Measurements from ENCODE around the gene DPP4.
"Not testable (repeated sequence)": the region's sequence is repeated elsewhere in the genome, so short reads cannot be mapped to it uniquely, and the experiment has no call there.

Gene DPP4

DNA sequence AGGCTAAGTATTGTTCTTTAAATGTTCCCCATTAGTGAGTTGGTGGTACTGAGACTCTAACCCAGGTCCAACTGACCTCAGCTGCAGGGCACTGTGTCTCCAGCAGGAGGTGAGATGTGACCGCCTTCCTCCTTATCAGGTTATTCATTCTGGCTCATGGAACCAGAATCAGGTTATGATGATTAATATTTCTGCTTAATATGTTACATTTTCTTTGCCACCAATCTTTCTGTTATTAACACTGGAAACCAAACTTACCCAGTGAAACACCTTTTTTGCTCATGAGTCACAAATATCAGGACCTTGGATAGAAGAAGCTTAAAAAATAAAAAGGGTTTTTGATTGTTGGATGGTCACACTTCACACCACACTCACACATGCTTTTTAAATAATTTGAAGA is 85.4 kb downstream of the DPP4 start:
- no peak for DNase-seq (ENCODE audit: low read depth)

DNA sequence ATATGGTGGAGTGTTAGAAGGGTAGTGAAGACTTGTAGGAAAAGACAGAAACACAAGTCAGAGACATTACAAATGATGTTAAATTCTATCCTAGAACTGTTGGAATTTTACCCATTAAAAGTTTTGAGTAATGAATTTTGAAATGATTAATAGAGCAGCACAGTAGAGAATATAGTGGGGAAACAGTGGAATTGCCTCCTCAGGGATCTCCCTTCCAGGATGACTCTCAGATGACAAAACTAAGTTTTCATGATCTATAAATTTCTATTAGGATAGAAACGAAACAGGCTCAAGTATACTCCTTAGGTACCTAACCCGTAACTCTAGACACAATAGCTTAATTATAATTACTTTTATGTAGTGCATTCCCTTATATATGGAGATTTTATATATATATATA is 86.7 kb downstream of the DPP4 start:
- DNase-seq (ENCODE audit: low read depth) = no peak

- no peak for DNase-seq (ENCODE audit: low read depth)
Observed at GRCh38 chr2:161983866-161984265, 90.1 kb downstream of the DPP4 start.

- no peak for DNase-seq (ENCODE audit: low read depth)
Observed at GRCh38 chr2:161983331-161983651, 90.7 kb downstream of the DPP4 start.

GRCh38 chr2:161982548-161983330 is 91.3 kb downstream of the DPP4 start:
- no peak for DNase-seq (ENCODE audit: low read depth)

- no peak for DNase-seq (ENCODE audit: low read depth)
Observed at GRCh38 chr2:161981679-161982250, 92.2 kb downstream of the DPP4 start.

DNA sequence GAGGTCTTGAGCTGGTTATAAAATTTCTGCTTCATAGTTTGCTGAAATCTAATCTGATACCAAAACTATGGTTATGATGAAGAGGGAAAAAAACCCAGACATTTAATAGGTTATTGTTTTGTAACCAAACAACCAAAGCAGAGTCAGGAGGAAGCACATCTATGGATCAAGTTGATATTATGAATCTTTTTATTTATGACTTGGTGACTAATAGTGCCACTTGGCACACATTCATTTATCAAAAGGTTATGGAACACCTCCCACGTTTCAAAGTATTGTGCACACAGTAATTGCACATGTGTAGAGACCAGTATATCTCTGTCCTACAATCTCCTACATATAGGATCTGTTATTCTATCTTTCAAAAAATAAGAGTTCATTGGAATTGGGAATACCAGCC is 93.0 kb downstream of the DPP4 start:
- no peak for DNase-seq (ENCODE audit: low read depth)

GRCh38 chr2:161979490-161979889 is 94.5 kb downstream of the DPP4 start:
- DNase-seq (ENCODE audit: low read depth) = no peak

DNA sequence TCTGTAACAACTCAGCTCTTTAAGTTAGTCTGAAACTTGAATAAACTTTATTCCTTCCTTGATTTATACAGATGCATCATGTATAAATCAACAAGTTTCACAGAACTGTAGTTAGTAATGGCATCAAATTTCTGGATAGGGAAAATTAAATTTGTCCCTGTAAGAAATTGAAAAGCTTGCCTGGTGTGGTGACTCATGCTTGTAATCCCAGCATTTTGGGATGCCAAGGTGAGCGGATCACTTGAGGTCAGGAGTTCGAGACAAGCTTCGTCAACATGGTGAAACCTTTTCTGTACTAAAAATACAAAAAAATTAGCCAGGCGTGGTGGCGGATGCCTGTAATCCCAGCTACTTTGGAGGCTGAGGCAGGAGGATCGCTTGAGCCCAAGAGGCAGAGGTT is 96.1 kb downstream of the DPP4 start:
- not testable (repeated sequence) for DNase-seq (ENCODE audit: low read depth)

DNA sequence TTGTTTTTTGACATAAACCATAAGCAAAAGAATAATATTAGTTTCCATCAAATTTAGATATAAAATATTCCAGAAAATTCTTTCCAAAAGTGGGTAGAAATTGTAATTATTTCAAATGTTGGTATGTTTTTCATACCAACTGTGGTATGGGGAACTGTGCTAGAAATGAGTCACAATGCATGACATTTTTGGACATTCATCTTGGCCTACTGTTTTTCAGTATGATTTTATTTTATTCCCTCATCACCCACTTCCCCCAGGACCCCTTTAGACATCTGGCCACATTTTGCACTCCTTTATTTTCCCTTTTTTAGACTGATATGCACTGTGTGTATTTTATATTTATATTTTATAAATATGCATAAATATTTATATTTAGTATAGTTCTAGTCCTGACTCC is 97.1 kb downstream of the DPP4 start:
- no peak for DNase-seq (ENCODE audit: low read depth)

DNA sequence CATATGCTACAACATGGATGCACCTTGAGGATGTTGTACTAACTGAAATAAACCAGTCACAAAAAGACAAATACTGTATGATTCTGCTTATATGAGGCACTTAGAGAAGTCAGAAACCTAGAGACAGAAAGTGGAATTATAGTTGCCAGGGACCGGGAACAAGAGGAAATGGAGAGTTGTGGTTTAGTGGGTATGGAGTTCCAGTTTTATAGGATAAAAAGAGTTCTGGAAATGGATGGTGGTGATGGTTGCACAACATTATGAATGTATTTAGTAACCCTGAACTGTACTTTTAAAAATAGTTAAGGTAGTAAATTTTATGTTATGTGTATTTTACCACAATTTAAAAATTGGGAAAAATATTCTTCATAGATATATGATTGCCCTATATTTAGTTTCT is 97.7 kb downstream of the DPP4 start:
- no peak for DNase-seq (ENCODE audit: low read depth)

GRCh38 chr2:161975813-161976160 is 98.2 kb downstream of the DPP4 start:
- DNase-seq (ENCODE audit: low read depth) = no peak

DNA sequence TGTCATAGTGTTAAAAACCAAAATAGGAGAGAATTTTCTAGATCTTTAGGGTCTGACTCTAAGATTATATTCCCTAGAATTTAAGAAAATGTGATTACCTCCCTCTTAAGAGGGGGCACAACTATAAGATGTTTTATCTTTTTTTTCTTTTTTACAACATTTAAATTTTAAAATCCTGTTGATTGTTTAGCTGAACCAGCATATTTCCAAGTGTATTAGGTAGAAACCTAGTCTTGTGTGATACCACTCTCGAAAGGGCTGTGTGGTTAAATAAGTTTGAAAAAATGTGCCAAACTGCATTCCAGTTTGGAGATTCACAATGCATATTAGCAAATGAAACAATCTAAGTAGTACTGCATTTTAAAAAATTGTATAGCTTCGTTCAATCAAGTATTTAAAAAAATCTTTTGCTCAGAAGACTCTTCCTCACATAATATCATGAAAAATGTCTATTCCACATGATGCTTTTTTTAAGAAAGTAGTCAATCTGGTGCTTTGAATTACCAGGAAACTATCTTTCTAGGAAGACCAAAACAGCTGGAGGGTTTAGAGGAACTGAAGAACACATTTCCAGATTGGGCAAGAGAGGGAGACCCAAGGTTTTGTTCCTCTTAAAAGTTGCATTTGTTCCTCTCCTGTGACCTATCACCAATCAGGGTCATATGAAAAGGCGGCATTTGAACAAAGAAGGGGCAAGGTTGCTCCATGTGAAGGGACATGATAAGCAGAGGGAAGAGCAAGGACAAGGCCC is 98.8 kb downstream of the DPP4 start:
- no peak for DNase-seq (ENCODE audit: low read depth)

- no peak for DNase-seq (ENCODE audit: low read depth)
Observed at GRCh38 chr2:161974461-161974860, 99.6 kb downstream of the DPP4 start.

GRCh38 chr2:161972866-161973265 is 101.1 kb downstream of the DPP4 start:
- no peak for DNase-seq (ENCODE audit: low read depth)

- DNase-seq (ENCODE audit: low read depth) = no peak
Observed at GRCh38 chr2:161972232-161972631, 101.8 kb downstream of the DPP4 start.

GRCh38 chr2:161971551-161971950 is 102.5 kb downstream of the DPP4 start:
- no peak for DNase-seq (ENCODE audit: low read depth)

DNA sequence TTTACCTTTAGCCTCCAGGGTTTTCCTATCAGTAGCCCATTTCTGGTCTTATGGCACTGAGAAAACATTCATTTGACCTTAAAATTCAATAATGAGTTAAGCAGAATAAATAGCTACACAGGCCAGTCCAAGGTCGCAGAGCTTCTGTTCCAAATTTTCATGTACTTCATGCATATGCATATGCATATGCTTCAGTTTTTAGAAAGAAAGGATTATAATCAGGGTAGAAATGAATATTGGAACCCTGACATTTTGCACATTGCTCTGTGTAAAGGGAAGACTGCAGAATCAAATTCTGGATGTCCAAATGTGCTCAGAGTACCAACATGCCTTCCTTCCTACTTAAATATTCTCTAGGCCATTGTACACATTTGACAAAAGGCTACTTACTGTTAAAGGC is 104.9 kb downstream of the DPP4 start:
- DNase-seq (ENCODE audit: low read depth) = no peak

DNA sequence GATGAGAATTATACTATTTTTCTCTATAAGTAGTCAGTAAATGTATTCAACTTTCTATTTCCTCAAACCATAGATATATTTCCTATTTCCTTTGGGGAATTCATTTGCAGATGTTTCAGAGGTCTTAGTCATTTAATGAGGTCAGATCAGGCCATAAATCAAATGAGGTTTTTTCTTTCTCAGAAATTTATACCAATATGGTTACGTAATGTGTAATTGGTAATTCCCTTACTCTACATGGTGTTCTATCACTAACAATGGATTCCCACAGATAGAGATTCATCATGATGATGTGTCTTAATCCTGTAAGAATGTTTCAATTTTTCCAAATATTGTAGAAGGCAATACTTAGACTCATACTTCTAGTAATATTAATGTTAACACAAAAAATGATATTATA is 108.0 kb downstream of the DPP4 start:
- DNase-seq (ENCODE audit: low read depth) = no peak

GRCh38 chr2:161964160-161964559 is 109.9 kb downstream of the DPP4 start:
- no peak for DNase-seq (ENCODE audit: low read depth)

GRCh38 chr2:161962160-161962559 is 111.9 kb downstream of the DPP4 start:
- no peak for DNase-seq (ENCODE audit: low read depth)

GRCh38 chr2:161961061-161961460 is 113.0 kb downstream of the DPP4 start:
- DNase-seq (ENCODE audit: low read depth) = no peak

GRCh38 chr2:161956738-161957137 is 117.3 kb downstream of the DPP4 start:
- DNase-seq (ENCODE audit: low read depth) = no peak

DNA sequence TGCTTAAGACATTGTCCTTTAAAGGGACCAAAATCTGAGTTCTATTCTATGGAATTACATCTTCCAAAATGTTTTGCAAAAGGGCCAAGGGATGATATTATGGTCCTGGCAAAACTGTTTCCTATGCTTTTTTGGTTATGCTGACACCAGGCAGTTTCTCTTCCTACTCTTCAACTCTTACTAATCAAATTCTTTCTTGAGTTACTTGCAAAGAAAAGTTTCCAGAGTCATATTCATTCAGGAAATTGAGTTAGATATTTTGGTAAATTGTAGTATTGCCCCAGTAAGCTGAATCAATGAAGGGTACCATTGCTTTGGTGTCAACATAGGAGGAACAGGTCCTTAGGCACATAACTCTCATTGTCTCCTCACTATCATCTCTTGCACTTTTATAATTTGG is 118.8 kb downstream of the DPP4 start:
- DNase-seq (ENCODE audit: low read depth) = no peak

Measured in stimulated activated CD8-positive, alpha-beta memory T cell treated with anti-CD3 and anti-CD28 coated beads, Interleukin-15, amount 100 ng/mL, for 24 hours (primary cell).